Stimulated activated CD8-positive, alpha-beta memory T cell treated with anti-CD3 and anti-CD28 coated beads, Interleukin-15, amount 100 ng/mL, for 48 hours (primary cell): ENCODE results near the gene NUBP2.
"Not testable (repeated sequence)": the region's sequence is repeated elsewhere in the genome, so short reads cannot be mapped to it uniquely, and the experiment has no call there.

Experiments used
- DNase-seq, 2 donors: peaks; one replicate each; pipeline ENCODE4 v3.0.0-alpha.2; 2020; ENCODE audit warnings: low read depth in 2 of 2

Gene NUBP2

DNA sequence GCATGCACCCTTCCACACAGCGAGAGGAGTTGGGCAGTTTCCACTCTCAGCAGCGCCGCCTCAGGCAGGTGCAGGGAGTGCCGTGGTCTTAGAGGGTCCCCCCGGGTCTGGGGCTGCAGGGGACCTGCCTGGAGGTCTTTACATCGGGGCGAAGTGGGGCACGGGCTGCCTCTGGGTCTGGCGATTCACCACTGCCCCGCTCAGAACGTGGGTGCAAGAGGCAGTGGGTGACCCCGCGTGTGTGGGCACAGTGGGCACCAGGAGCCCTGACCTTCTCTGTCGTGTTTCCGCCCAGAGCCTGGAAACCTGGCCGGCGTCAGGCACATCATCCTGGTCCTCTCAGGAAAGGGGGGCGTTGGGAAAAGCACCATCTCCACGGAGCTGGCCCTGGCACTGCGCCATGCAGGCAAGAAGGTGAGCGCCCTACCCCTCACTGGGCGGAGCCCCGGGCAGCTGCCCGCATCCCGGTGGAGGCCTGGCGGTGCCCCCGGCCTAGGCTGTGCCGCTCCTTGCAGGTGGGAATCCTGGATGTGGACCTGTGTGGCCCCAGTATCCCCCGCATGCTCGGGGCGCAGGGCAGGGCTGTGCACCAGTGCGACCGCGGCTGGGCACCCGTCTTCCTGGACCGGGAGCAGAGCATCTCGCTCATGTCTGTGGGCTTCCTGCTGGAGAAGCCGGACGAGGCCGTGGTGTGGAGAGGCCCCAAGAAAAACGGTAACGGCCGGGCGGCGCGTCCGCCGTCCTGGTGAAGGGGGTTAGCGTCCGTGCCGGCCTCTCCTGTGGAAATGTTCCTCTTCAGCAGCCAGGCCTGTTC lies 3.7 kb downstream of the NUBP2 start:
- DNase-seq: no peak

DNA sequence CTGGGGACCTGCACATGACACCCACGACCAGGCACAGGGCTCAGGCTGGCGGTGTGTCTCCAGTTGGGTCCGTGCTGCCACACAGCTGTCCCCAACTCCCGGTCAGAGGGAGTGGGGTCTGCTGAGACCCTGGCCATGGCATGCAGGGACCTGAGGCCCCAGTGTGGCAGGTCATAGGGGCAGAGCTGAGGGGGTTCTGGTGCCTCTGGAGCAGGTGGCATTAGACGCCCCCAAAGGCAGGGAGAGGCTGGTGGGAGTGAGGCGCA lies 4.2 kb downstream of the NUBP2 start:
- DNase-seq: no peak

DNA sequence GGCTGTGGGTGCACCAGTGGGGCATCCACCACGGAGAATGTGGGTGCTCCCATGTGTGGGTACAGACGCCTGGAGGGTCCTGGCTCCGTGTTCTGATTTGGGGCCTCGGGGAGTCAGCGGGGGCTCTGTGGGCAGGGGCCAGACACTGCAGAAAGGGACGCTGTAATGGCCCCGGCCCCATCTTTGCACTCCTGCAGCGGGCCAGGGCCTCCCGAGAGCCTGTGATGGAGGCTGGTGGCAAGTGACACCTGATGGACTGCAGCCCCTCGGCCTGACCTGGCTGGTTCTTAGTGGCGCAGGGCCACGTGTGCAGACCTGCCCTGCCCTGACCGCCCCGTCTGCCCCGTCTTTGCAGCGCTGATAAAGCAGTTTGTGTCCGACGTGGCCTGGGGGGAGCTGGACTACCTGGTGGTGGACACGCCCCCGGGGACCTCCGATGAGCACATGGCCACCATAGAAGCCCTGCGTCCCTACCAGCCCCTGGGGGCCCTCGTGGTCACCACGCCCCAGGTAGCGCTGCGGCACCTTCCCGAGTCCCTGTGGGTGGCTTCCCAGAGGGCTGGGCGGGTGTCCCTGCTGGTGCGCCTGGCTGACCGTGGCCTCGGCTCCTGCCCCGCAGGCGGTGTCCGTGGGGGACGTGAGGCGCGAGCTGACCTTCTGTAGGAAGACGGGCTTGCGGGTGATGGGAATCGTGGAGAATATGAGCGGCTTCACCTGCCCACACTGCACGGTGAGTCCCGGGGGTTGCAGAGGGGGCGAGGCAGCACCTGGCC lies 4.7 kb downstream of the NUBP2 start:
- no peak for DNase-seq

DNA sequence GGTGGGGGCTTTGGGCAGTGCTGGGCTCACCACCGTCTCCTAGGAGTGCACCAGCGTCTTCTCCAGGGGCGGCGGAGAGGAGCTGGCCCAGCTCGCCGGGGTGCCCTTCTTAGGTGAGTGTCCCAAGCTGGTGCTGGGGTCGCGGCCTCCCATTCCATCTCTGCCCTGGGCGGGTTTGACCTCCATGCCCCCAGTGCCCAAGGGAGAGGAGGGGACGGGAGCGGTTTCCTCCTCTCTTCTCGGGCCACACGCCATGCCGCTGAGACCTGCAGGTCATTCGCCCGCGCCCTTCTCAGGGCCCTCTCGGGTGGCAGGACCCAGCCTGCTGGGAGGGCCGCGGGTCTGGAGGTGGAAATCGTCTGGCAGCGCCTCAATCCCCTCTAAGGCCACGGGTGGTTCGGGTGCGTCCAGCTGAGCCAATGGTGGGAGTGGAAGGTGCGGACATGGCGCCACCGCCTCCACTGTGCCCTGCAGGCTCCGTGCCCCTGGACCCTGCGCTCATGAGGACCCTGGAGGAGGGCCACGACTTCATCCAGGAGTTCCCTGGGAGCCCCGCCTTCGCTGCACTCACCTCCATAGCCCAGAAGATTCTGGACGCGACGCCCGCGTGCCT lies 5.4 kb downstream of the NUBP2 start:
- DNase-seq: no peak

DNA sequence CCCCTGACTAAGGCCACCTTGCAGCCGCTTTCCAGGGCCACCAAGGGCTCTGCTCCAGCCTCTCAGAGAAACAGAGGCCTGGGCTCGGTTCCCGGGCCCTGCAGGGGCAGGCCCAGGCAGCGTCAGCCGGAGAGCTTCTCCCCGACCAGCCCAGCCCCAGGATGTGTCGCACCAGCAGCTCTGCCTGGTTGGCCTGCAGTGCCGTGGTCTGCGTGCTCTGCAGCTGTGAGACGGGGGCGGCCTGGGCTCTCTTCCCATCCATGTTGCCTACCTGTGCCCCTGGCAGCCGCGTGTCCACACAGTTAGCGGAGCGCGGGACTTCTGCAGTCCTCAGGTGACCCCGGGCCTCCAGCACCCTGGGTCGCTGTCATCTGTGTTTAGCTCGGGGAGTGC lies 5.9 kb downstream of the NUBP2 start:
- DNase-seq: no peak

DNA sequence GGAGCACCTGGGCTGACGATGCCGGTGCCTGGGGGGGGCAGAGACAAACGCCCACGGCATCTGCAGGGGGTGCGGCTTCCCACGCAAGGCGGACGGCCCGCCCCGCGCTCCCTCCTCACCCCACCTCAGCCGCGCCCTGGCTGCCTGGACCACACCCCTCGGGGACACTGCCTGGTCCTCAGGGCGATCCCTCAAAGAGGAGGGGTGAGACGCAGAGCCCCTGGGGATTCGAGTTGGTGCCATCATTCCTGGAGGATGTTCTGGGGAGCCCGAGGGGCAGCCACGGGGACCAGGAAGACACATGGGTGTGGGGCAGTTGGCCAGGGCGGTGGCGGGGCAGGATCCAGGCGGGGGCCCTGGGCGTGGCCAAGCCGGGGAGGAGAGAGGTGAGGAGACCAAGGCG lies 6.9 kb downstream of the NUBP2 start:
- no peak for DNase-seq

DNA sequence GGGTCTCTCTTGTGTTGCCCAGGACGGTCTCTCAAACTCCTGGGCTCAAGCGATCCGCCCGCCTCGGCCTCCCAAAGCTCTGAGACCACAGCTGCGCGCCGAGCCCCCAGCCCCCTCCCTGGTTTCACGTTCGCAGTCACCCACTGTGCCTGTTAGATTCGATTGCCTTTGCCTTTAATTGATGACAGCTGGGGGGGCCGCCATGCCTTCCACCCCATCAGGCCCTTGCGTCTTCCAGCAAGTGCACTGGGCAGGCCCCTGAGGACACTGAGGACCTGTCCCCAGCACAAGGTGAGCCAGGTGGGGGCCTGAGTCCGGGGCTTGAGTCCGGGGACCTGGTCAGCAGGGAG lies 7.5 kb downstream of the NUBP2 start:
- DNase-seq: no peak

DNA sequence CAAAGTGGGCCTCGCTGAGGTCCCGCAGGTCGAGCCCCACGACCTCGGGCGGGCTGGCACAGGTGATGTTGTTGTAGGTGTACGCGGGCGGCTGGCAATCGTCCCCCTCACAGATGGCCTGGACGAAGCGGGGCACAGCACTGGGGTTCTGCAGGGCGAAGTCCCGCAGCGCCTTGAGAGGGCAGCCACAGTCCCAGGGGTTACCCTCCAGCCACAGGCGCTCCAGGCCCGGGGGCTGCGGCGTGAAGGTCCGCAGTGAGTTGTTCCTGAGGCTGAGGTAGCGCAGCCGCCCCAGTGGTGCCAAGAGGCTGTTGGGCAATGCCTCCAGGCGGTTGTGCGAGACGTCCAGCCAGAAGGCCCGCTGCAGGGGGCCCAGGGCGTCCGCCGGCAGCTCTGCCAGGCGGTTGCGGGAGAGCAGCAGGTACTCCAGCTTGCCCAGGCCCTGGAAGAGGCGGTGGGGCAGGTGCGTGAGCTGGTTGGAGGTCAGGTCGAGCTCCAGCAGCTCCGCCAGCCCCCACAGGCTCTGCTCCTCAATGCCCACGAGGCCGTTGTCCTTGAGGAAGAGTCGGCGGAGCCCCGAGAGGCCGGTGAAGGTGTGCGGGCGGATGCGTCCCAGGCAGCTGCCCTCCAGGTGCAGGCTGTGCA lies 8.0 kb downstream of the NUBP2 start:
- no peak for DNase-seq

DNA sequence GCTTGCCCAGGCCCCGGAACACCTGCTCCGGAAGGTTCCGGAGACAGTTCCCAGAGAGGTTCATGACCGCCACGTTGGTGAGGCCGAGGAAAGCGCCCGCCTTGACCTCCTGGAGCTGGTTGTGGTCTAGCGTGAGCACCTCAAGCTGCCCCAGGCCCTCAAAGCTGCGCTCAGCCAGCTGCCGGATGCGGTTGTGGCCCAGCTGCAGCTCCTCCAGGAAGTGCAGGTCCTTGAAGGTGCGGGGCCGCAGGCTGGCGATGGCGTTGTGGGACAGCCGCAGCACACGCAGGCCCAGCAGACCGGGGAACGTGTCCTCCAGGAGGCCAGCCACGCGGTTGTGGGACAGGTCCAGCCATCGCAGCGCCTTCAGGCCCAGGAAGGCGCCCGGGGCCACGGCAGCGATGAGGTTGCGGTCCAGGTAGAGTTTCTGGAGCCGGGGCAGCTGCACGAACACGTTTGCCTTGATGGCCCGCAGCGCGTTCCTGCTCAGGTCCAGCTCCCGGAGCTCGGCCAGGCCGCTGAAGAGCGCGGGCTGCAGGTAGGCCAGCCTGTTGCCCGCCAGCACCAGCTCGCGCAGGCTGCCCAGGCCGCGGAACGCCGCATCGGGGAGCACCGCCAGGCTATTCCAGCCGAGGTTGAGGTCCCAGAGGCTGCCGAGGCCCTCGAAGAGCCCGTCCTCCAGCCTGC lies 8.6 kb downstream of the NUBP2 start:
- DNase-seq: no peak

DNA sequence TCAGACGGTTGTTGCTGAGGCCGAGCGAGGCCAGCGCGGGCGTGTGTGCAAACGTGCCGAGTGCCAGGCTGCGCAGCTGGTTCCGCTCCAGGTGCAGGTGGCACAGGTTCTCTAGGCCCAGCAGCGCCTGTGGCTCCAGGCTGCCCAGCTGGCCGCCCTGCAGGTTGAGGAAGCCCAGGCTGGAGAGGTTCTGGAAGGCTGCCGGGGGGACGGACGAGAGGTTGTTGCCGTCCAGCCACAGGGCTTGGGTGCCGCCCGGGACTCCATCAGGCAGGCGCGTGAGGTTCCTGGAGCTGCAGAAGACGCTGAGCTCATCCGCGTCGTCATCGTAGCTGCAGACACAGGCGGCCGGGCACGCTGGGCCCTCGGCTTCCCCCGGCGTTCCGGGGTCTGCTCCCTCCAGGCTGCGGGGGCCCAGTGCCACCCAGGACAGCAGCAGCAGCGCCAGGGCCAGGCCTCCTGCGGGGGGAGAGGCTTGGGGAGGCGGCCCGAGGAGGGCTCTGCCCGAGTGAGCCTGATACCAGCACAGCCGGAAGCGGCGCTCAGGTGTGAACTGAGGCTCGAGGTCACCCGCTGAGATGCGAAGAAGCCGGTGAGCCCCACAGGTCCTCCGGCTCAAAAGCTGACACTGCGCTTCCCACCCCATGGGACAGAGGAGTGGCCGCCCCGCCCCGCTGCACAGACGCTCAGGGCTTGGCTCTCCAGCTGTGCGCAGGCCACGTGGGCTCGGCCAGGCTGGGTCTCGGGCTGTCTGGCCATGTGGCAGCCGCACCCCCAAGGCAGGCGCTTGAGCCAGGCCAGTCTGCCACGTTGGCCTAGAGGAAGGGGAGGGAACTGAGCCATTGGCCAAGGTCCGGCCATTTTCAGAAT lies 9.4 kb downstream of the NUBP2 start:
- no peak for DNase-seq

DNA sequence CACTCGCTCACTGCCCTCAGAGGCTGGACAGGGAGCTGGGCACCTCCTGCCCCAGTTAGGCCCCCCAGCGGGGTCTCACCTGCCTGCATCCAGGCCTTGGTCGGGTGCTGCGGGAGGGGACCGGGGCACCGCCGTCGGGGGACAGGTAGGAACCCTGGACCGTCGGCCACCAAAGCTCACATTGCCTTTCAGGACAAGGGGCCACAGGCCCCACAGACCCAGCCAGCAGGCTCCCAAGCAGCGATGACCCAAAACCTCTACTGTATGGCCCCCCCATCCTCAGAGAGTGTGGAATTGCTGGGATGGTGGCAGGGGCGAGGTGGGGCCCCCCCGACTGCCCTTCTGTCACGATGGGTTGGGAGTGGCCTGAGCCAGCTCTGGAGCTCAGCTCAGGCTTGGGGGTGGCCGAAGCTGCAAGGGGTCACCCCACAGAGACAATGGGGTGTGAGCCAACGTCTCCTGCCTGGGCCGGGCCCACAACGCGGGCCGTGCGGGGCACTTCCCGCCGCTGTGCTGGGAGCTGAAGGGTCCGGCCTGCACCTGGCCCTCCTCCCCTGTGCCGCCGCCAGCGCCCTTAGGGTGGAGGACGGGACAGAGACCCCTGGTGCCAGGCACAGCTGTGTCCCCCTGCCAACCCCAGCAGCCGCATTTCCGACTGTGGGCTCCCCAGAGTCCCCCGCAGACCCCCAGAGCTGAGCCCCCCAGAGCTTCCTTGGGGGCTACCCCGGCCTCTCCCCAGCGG lies 10.2 kb downstream of the NUBP2 start:
- DNase-seq: no peak

DNA sequence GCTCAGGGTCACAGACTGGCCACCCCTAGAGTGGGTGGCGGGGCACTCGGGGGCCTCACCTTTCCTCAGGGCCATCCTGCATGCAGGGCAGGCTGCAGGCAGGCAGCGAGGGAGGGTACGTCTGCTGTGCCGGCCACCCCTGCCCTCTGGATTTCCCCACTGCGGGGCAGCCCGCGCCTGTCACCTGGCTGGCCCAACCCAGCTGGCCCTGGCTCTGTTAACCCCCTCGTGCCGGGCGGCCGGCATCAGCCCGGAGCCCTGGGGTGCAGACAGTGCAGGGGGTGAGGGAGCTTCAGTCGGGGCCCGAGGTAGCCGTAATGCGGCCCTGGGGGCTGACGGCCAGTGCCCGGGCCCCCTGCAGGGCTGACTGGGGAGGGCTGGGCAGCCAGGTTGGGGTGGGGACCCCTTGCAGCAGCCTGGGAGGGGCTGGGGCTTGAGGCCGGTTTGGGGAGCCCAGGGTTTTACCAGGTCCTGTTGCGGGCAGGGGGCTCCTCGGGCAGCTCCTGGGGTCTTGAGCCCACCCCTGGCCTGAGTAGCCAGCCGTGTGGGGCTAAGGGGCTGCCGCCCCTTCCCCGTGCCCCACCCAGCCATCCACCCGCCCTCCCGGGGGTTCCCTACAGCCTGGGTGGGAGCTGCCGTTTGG lies 10.9 kb downstream of the NUBP2 start, which contains the start of gene IGFALS:
Gene IGFALS, minus strand, starts transcription at position 128 of the 643 bp plus-strand sequence. Its CDS starts 53 bp downstream, at position 75.
- no peak for DNase-seq

DNA sequence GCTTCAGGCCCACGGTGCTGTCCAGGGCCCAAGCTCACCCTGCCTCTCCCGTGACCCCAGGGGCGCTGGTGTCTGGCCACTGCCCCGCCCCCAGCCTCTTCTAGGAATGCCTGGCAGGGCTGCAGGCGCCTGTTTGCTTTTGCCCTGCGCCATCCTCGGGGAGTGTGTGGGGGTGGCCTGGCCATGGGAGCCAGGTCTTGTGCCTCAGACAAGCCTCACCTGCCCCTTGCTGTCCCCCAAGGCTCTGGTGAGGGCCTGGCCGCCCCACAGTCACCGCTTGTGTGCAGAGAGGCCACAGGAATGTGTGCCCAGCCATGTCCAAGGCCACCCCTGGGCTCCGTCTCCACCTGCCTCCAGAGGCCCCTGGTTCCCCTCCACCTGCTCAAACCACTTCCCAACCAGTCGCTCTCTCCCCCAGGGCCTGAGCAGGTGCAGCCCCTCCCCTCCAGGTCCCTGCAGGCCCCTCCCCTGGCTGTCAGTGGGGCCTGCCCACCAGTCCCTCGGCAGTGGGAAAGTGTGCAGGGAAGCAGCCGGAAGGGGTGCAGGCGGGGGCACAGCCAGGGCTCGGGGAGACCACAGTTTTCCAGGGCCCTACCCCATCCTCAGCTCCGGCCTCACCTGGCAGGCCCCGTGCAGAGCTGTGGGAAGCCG lies 11.6 kb downstream of the NUBP2 start:
- no peak for DNase-seq

DNA sequence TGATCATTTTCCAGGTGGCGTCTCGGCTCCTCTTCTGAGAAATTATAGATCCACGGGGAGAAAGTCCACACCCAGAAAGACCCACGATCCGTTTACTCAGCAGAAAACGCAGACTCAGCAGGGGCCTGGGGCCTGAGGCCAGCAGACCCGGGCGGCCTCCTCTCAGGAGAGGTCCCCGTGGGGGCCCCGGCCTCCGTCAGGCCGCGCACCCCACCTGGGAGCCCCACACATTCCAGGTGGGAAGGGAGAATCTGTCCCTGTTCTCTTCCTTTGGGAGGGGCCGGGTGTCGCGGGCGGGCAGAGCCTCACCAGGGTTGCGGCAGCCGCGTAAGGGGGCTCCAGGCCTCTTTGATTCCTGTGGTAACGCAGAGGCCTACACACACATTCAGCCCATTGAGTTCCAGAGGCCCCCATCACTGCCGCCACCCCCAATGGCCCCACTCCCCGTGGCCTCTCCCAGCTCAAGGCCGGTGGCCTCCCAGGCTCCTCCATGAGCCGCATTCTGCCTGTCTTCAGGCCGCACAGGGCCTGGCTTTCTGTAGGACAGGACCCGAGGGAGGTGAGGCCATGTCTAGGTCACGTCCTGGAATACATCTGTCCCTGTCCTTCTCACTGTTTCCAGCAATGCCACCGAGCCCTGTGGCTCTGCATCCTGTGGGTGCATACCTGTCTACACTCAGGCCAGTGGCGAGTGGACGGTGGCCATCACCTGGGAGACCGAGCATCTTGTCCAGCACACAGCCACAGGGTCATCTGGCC lies 12.3 kb downstream of the NUBP2 start:
- DNase-seq: no peak

DNA sequence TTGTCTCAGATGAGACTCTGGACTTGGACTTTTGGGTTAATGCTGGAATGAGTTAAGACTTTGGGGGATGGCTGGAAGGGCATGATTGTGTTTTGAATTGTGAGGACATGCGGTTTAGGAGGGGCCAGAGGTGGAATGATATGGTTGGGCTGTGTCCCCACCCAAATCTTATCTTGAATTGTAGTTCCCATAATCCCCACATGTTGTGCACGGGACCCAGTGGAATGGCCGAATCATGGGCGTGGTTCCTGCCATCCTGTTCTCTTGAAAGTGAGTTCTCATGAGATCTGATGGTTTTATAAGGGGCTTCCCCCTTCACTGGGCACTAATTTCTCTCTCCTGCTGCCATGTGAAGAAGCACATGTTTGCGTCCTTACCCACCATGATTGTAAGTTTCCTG lies 16.5 kb downstream of the NUBP2 start:
- DNase-seq: not testable (repeated sequence)

DNA sequence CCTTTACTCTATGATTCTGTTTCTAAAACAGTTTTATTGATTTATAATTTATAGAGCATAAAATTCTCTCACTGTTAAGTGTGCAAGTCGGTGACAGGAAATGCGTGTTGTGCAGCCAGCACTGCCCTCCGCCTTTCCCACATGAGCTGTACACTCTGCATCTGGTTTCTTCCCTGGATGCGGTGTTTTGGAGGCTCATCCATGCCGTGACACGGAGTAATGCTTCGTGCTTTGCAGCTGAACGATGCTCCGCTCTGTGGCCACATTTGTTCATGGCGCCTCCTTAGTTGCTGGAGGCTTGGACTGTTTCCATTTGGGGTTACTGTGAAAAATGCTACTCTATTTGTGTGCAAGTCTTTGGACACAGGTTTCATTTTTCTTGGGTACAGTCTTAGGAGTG lies 17.9 kb downstream of the NUBP2 start:
- no peak for DNase-seq

DNA sequence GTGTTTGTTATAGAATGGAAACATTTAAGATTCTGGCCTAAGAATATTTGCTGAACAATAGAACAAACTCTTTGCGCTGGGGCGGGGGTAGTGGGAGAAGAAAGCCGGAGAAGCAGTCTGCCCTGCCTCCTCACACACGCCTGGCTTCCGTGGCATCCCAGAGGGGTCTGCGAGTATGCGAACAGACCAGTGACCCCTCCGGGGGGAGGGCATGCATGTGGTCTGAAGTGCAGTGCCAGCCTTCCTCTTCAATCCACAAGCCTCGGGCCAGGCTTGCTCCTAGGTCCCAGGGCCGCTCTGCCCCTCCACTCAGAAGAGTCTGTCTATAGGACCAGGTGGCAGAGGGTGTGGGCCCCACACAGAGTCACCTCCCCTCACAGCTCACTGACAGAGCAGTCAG lies 24.9 kb downstream of the NUBP2 start:
- no peak for DNase-seq

DNA sequence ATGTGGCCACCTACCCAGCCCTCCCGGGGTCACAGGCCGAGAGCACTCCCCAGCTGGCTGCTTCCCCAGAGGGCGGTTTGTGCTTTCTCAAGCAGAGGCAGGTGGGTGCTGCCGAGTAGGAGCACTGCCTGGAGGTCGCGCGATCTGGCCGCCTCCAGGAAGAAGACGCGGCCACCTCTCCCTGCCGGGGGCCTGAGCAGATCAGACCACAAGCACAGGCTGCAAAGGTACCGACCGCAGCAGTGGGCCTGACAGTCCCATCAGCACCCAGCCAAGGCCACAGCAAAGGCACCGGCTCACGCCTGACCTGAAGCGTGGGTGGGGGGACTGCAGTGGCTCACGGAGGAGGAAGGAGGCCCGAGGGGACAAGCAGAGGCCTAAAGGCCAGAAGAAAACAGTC lies 25.9 kb downstream of the NUBP2 start:
- DNase-seq: no peak
